ENCODE results near the gene TRPM1.

The TRPM1 gene

DNA sequence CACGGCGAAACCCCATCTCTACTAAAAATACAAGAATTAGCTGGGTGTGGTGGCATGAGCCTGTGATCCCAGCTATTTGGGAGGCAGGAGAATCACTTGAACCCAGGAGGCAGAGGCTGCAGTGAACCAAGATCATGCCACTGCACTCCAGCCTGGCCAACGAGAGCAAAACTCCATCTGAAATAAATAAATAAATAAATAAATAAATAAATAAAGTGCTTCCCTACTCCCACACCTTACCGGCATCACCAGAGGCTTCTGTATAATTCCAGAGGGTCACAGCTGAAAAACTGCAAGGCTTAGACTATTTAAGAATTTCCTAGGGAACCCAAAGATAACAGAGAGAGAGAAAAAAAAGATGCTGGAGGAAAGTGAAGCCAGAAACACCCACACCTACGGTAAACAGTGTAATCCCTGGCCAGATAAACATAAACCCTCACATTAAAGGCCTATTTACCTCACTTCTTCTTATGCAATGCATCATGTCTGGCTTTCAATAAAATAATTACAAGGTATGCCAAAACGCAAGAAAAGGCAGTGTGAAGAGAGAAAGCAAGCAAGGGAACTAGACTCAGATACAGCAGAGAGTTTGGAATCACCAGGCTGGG is 15.0 kb upstream of the TRPM1 start:
- Histone ChIP-seq H3K27ac (no peak overlapping the region), H3K27me3 (ENCODE audit: insufficient read depth, low read depth, severe bottlenecking) (no peaks in the 10 kb centered on the region), H3K36me3 (no peaks in the 10 kb centered on the region), H3K9me3 (ENCODE audit: severe bottlenecking) (no peaks in the 10 kb centered on the region), H3K4me3 (ENCODE audit: low read depth, low read length) (no peak overlapping the region)
- TF ChIP-seq, protein P1, sequence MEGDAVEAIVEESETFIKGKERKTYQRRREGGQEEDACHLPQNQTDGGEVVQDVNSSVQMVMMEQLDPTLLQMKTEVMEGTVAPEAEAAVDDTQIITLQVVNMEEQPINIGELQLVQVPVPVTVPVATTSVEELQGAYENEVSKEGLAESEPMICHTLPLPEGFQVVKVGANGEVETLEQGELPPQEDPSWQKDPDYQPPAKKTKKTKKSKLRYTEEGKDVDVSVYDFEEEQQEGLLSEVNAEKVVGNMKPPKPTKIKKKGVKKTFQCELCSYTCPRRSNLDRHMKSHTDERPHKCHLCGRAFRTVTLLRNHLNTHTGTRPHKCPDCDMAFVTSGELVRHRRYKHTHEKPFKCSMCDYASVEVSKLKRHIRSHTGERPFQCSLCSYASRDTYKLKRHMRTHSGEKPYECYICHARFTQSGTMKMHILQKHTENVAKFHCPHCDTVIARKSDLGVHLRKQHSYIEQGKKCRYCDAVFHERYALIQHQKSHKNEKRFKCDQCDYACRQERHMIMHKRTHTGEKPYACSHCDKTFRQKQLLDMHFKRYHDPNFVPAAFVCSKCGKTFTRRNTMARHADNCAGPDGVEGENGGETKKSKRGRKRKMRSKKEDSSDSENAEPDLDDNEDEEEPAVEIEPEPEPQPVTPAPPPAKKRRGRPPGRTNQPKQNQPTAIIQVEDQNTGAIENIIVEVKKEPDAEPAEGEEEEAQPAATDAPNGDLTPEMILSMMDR (IDR thresholded peaks at IDR 0.05; ENCODE audit: low read depth, low read length), result no peak
- DNase-seq, result no peak

DNA sequence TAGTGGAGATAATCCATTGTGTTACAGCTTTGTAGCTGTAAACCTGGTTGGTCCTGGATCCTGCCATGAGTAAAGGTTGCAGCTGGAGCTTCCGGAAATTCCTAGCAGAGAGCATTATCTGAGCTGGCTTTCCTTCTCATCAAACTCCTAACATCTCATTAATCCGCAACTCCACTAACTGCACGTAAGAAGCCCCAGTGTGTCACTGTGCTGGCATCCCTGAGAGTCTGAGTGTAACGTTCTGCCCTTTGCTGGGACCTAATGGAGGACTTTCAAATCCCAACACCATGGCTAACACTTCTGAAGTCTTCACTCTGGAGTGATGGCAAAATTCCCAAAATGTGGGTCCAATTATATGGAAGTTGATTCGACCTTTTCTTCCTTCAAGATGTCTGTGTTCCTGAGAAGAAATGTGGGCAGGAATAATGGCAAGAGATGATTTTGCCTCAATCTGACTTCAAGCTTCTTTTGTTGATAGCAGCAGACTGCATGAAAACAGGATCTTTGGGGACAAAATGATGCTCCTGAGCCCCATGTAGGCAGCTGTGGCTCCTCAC is 9.6 kb upstream of the TRPM1 start:
- DNase-seq, result no peak
- H3K36me3 ChIP-seq, result no peaks in the 10 kb centered on the region
- TF ChIP-seq, protein P1 (IDR thresholded peaks at IDR 0.05; ENCODE audit: low read depth, low read length), result no peak
- no peaks in the 10 kb centered on the region for H3K27me3 ChIP-seq (ENCODE audit: insufficient read depth, low read depth, severe bottlenecking)
- no peak overlapping the region; the same call in 1 of the 2 replicates for H3K27ac ChIP-seq
- H3K9me3 ChIP-seq (ENCODE audit: severe bottlenecking), result no peaks in the 10 kb centered on the region
- no peak overlapping the region for H3K4me3 ChIP-seq (ENCODE audit: low read depth, low read length)

DNA sequence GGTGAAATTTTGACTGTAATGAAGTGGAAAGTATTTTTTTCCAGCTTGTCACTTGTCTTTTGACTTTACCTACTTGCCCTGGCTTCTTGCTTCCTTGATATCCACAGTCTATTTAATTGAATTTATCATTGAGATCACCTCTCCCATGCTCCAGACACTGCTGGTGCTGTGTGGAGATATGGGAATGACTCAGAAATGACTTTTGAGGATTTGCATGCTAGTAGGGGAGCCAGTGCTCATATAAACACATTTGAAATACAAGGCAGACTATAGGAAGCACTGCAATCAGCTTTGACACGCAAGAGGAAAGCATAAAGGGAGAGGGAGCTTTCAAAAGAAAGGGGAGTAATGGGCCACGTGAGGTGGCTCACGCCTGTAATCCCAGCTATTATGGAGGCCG is 7.3 kb upstream of the TRPM1 start:
- Histone ChIP-seq H3K4me3 (ENCODE audit: low read depth, low read length) (no peak overlapping the region), H3K36me3 (no peaks in the 10 kb centered on the region), H3K27ac (no peak overlapping the region), H3K9me3 (ENCODE audit: severe bottlenecking) (no peaks in the 10 kb centered on the region), H3K27me3 (ENCODE audit: insufficient read depth, low read depth, severe bottlenecking) (no peaks in the 10 kb centered on the region)
- no peak for DNase-seq
- TF ChIP-seq, protein P1 (IDR thresholded peaks at IDR 0.05; ENCODE audit: low read depth, low read length), result no peak

DNA sequence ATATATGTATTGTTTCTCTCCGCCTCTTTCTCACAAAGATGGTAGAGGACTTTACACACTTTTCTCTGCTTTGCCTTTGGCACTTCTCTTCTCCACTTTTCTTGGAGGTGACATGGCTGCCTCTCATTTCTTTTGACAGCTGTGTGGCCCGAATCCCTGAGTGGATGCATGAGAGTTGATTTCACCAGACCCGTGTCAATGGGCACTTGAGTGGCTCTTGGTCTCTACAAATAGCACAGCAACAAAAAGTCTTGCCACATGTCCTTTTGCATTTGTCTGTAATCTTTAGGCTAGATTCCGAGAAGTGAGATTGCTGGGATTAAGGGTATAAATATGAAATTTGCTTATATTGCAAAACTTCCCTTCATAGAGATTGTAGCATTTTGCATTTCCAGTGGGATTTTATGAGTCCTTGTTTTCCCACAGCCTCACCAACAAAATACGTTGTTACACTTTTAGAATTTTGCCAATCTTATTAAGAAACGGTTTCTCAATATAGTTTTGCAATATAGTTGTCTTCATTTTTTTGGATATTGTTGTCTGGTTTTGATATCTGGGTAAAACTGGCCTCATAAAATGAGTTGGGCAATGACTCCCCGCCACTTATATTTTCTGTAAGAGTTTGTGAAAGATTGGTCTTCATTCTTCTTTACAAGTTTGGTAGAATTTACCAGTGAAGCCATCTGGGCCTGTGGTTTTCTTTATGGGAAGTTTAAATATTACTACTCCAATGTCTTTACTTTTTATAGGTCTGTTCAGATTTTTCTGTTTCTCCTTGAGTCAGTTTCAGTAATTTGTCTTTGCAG is 5.2 kb upstream of the TRPM1 start:
- no peak overlapping the region for H3K4me3 ChIP-seq (ENCODE audit: low read depth, low read length)
- H3K36me3 ChIP-seq, result no peaks in the 10 kb centered on the region
- TF ChIP-seq, protein P1 (IDR thresholded peaks at IDR 0.05; ENCODE audit: low read depth, low read length), result no peak
- H3K27ac ChIP-seq, result no peak overlapping the region
- no peak for DNase-seq
- H3K9me3 ChIP-seq (ENCODE audit: severe bottlenecking), result no peaks in the 10 kb centered on the region
- H3K27me3 ChIP-seq (ENCODE audit: insufficient read depth, low read depth, severe bottlenecking), result no peaks in the 10 kb centered on the region

DNA sequence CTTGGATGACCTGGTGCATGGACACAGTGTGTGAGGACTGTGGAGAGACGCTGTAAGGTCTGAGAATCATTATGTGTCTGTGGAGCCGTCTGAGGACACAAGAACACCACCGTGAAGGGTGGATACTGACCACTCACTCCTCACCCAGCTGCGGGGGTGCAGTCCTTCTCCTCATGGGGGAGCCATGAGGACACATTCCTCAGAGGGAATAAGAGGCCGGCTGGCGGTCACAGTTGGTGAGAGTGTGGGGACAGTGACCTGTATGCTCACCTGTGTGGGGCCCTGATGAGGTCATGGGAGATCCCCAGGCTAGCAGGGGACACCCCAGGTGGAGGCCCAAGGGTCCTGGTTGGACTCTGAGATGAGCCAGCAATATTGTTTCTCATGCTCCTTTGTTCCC is 2.5 kb upstream of the TRPM1 start:
- no peak for DNase-seq
- Histone ChIP-seq H3K27ac (no peak overlapping the region), H3K27me3 (ENCODE audit: insufficient read depth, low read depth, severe bottlenecking) (no peaks in the 10 kb centered on the region), H3K9me3 (ENCODE audit: severe bottlenecking) (no peaks in the 10 kb centered on the region), H3K4me3 (ENCODE audit: low read depth, low read length) (no peak overlapping the region), H3K36me3 (no peaks in the 10 kb centered on the region)
- TF ChIP-seq, protein P1 (IDR thresholded peaks at IDR 0.05; ENCODE audit: low read depth, low read length), result no peak

Measured in WERI-Rb-1 (cell line).